Gastrocnemius medialis (tissue), 4 donors: ENCODE results near the gene DAD1.

Experiments used
- POLR2A ChIP-seq, 2 donors: fragments of 450-650 bp; IDR thresholded peaks; one replicate each; pipeline ENCODE4 v1.6.1; 2017; ENCODE audit warnings: antibody characterized with exemption in 2 of 2, mild to moderate bottlenecking in 2 of 2, moderate library complexity in 2 of 2
- TF ChIP-seq, protein P1 (sequence below), 5 experiments: fragments of 450-650 bp in 3 of 5; fragments of 200-600 bp in 2 of 5; sonication (generic) in 2 of 5; IDR thresholded peaks in 4 of 5; conservative IDR thresholded peaks in 1 of 5; 1 replicate in 4 of 5; 2 replicates in 1 of 5; pipeline ENCODE4 v1.5.1; 2016 to 2019; ENCODE audit warnings: antibody characterized with exemption in 5 of 5, mild to moderate bottlenecking in 3 of 5, moderate library complexity in 3 of 5

GRCh38 chr14:22601456-22601855, 12.4 kb upstream of the DAD1 start:
- TF ChIP-seq, protein P1, sequence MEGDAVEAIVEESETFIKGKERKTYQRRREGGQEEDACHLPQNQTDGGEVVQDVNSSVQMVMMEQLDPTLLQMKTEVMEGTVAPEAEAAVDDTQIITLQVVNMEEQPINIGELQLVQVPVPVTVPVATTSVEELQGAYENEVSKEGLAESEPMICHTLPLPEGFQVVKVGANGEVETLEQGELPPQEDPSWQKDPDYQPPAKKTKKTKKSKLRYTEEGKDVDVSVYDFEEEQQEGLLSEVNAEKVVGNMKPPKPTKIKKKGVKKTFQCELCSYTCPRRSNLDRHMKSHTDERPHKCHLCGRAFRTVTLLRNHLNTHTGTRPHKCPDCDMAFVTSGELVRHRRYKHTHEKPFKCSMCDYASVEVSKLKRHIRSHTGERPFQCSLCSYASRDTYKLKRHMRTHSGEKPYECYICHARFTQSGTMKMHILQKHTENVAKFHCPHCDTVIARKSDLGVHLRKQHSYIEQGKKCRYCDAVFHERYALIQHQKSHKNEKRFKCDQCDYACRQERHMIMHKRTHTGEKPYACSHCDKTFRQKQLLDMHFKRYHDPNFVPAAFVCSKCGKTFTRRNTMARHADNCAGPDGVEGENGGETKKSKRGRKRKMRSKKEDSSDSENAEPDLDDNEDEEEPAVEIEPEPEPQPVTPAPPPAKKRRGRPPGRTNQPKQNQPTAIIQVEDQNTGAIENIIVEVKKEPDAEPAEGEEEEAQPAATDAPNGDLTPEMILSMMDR (IDR thresholded peaks at IDR 0.05 in 4 of 5, conservative IDR thresholded peaks at IDR 0.05 in 1 of 5) = no peak
- TF ChIP-seq POLR2A (IDR thresholded peaks at IDR 0.05) = no peak
